H7 (cell line): ENCODE results near the gene PSMB3. TPM values are rescaled to one million over a fixed set of nuclear protein-coding genes. Genes with fewer than 3 reads are reported as not detected.
"Not testable (repeated sequence)": the region's sequence is repeated elsewhere in the genome, so short reads cannot be mapped to it uniquely, and the experiment has no call there.

Experiments used
- DNase-seq: peaks from one replicate; pipeline ENCODE4 v3.0.0; 2012
- H3K27me3 ChIP-seq: 2 replicates; pipeline ENCODE4 v1.6.0; 2011; ENCODE audit warnings: mild to moderate bottlenecking, low read length; ENCODE audit not compliant: control insufficient read depth, insufficient read depth
- H3K36me3 ChIP-seq: replicated peaks from 2 replicates; pipeline ENCODE4 v1.5.1; 2011; ENCODE audit warnings: low read length; ENCODE audit not compliant: control insufficient read depth, insufficient read depth
- H3K4me3 ChIP-seq: 2 replicates; pipeline ENCODE4 v1.5.1; 2011; ENCODE audit warnings: low read depth, mild to moderate bottlenecking, control low read depth, low read length, moderate library complexity; ENCODE audit not compliant: insufficient read depth
- total RNA-seq: library from RNA; depleted of rRNA; stranded (reverse); fragments of >200 nt; shearing (Covaris generic); gene quantifications from 2 replicates; pipeline ENCODE4 v1.2.3, GENCODE V29; 2014

PSMB3 gene
- total RNA-seq, 1 experiment from 2014 or later = 530 TPM

DNA sequence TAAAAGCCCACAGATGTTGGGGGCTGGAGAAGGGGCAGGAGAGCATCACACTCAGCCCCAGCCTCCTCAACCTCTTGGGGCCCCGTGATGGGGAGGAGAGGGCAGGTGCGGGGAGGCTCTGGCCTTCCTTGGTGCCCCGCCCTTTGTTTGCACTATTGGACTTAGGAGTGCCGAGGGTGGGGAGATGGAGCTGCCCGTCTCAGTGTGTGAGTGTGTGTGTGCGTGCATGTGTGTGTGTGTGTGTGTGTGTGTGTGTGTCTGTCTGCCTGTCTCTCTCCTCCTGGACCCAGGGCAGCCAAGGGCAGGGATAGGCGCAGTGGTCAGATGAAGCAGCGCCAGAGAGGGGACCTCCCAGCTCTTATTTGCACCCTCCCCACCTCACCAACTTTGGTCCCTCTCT, 26.4 kb upstream of the PSMB3 start:
- H3K27me3 ChIP-seq = peaks cover 10% of the 10 kb centered on the region
- not testable (repeated sequence) for DNase-seq, H3K36me3 ChIP-seq, H3K4me3 ChIP-seq

DNA sequence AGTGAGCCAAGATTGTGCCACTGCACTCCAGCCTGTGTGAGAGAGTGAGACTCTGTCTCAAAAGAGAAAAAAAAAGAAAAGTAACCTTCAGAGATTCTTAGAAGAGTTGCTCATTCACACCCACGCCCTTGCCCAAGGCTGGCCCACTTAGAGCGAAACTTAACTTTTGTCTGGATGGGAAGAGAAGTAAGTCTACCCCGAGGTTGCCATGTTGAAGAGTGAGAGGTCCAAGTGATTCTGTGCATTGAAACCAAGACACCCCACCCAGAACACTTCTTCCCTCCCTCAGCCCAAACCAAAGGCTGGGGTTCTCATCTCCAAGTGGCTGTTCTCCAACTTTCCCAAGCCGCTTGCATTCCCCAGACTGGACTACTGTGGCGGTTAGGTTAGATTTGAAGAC, 24.8 kb upstream of the PSMB3 start:
- Histone ChIP-seq H3K36me3 (no peaks in the 10 kb centered on the region; the same call in 1 of the 2 replicates), H3K4me3 (no peak overlapping the region), H3K27me3 (peaks cover 10% of the 10 kb centered on the region)
- DNase-seq = no peak

DNA sequence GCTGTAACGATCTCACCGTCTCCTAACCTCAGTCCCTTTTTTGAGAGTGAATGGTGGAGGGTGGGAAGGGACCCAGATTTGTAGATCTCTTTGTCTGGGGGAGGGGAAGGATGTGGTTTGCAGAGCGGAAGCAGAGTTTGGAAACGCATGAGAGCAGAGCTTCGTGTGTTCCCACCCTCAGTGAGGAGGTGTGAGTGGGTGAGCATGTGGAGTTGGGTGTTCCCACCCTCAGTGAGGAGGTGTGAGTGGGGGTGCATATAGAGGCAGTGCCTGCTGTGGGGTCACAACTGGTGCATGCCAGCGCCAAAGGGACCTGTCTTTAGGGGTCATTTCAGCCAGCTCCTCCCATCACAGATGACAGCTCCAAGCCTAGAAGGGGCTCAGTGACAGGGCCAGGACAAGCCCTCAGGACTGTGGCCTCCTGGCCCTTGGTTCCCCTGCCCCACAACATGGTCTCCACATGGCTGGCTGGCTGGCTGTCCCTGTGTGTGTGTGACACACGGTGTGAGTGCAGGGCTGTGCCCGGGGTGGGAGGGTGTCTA, 24.2 kb upstream of the PSMB3 start:
- Histone ChIP-seq H3K27me3 (peaks cover 10% of the 10 kb centered on the region), H3K4me3 (no peak overlapping the region), H3K36me3 (no peaks in the 10 kb centered on the region; the same call in none of the 2 replicates)
- no peak for DNase-seq

GRCh38 chr17:38729368-38729885, 23.1 kb upstream of the PSMB3 start:
- Histone ChIP-seq H3K36me3 (peaks cover 2% of the 10 kb centered on the region), H3K4me3 (peak overlapping the region; percentile 75), H3K27me3 (peaks cover 10% of the 10 kb centered on the region)
- DNase-seq = no peak

DNA sequence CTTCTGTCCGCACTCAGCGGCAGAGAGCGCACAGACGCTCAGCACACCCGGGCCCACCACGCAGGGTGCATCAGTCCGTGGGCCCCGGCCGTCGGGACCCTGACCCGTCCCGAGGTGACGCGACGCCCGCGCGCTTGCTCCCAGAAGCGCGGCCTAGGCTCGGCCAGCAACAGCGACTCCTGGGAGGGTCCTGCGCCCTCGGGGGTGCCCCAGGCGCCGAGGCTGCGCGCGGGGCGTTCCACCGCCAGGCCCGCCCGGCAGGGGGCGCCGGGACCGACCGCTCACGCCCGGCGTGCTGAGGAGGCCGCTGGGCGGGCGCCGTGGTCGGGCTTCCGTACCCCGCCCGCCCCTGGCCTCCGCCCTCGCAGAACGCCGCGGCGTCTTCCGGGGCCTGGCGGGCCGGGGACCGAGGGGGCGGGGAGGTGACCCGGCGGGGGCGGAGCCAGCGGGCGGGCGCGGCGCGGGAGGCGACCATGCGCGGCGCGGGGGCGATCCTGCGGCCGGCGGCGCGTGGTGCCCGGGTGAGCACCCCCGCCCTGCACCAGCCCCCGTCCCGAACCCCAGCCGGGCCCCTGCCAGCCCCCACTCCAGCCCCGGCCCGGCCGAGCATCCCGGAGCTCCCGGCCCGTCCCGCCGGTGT, 22.5 kb upstream of the PSMB3 start, which contains the start of gene CISD3:
Gene CISD3, plus strand, starts transcription at position 456 of the 640 bp plus-strand sequence. Its CDS starts 18 bp downstream, at position 474.
- H3K4me3 ChIP-seq = peak within 1 kb of the TSS; percentile 75
- peaks cover 5% of the 10 kb centered on the region for H3K36me3 ChIP-seq
- DNase-seq = peak; percentile 97
- peaks cover 10% of the 10 kb centered on the region for H3K27me3 ChIP-seq

DNA sequence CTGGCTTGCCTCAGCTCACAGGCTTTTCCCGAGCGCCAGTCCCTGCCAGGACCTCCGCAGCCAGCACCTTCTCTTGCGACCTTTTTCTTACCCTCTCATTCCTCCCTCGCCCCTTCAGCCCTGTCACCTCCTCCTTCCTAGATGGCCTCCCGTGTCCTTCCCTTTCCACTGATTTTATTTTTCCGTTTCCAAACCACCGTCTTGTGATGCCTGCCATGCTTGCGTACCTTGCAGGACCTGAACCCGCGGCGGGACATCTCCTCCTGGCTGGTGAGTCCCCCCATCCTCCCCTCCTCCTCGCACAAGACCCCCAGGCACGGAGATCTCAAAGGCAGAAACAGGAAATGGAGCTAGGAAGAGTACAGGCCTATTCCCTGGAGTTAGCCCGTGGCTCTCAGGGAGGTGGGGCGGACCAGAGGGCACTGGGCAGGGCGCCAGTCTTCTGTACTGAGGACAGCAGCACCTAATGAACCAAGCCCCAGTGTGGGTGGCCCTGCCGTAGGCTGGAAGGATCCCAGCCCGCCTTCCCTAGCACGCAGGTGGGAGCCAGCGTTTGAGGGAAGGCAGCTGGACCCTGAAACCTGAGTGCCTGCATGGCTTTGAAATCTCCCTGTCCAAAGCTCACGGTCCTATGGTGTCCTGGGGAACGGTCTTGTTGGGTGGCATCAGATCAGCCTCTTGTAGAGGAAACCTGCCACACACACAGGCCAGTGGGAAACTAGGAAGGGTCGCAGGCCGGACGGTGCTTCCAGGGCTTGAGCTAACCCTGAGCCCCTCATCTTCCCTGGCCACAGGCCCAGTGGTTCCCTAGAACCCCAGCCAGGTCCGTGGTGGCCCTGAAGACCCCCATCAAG, 21.8 kb upstream of the PSMB3 start:
- peaks cover 5% of the 10 kb centered on the region for H3K36me3 ChIP-seq
- peaks cover 10% of the 10 kb centered on the region for H3K27me3 ChIP-seq
- H3K4me3 ChIP-seq = peak overlapping the region; percentile 69
- DNase-seq = peak; percentile 78

DNA sequence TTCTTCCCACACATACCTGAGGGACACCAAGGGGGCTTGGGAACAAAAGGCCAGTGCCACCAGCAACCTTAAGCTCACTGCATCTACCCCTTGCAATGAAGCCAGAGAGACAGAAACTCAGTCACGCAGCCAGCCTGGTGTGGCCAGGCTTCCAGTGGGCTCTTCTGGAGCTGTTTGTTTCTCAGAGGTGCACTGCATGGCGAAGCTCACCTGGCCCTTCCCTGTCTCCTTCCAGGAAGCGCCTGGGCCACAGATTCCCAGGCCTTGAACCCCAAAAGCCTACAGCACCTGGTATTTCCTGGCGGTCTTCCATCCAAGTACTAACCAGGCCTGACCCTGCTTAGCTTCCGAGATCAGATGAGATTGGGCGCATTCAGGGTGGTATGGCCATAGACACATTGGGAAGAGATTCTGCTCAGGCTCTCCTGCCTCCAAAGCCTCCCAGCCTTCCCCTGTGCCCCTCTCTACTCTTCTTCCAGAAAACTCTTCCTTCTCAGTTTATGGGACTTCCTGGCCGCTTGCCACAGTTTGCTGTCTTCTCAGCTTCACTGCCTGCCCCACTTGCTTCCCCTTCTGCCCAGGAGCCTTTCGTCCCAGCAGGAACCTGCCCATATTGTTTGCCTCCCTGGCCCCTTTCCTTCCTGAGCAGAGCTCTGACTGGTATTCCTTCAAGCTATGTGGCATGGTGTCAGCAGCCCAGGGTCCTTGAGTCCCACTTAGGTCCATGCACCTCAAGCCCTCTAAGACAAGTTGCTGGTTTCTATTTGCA, 20.8 kb upstream of the PSMB3 start:
- no peak for DNase-seq
- H3K36me3 ChIP-seq = peaks cover 7% of the 10 kb centered on the region
- H3K27me3 ChIP-seq = peaks cover 10% of the 10 kb centered on the region
- no peak overlapping the region for H3K4me3 ChIP-seq

DNA sequence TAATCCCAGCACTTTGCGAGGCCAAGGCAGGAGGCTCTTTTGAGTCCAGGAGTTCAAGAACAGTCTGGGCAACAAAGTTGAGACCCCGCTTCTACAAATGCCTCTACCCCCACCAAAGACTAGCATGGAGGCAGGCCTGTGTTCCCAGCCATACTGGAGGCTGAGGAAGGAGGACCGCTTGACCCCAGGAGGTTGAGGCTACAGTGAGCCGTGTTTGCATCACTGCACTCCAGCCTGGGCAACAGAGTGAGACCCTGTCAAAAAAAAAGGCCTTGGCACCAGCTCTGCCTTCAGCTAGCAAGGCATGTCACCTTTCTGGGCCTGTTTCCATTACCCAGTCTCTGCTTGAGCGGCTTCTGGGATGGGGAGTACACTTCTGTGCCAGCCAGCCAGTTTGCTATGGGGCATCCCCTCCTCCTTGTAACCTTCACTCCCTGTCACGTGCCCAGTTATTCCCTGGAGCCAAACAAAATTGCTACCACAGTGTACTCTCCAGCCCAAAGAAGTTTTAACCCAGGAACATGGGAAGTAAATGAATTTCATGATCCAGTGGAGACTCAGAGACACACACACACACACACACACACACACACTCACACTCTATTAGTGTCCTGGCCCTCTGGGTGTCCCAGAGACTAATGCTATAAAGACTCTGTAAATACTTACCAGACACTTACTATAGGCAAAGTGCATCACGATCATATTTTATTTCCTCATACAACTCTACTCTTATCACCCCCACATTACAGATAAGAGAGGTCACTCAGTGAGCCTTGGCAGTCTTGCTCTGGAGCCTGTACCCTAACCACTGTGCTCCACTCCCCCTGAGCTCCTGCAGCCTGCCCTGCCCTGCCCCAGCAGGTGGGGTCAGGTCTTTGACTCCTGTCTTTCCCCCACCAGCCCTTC, 19.9 kb upstream of the PSMB3 start:
- H3K27me3 ChIP-seq = peaks cover 10% of the 10 kb centered on the region
- DNase-seq = no peak
- peaks cover 7% of the 10 kb centered on the region for H3K36me3 ChIP-seq
- H3K4me3 ChIP-seq = no peak overlapping the region

DNA sequence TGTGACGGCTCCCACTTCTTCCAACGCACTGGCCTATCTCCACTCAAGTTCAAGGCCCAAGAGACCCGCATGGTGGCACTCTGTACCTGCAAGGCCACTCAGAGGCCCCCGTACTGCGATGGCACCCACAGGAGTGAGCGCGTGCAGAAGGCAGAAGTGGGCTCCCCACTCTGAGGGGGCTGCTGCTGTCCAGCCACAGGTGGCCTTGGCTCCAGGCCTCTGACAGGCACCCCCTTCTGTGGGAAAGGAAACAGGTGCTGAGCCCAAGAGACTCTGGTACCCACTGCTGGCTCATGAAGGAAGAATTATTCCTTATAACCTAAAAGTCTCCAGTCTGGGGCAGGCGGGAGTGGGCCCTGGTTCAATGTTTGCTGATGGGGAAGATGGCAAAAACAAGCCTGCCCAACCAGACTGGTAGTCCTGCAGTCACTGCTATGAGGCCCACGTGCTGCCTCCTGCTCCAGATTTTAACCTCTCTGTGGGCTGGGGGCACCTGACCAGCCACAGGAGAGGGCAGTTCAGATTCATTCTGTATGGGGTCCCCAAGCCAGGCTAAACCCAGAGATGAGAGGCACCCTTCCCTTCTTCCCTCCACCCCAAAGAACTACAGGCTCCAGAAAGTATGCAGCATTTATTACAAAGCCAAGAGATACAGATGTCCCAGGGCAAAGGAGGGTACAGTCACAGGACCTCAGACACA, 19.1 kb upstream of the PSMB3 start:
- no peak for DNase-seq
- Histone ChIP-seq H3K27me3 (peaks cover 8% of the 10 kb centered on the region), H3K4me3 (no peak overlapping the region), H3K36me3 (peaks cover 13% of the 10 kb centered on the region)

DNA sequence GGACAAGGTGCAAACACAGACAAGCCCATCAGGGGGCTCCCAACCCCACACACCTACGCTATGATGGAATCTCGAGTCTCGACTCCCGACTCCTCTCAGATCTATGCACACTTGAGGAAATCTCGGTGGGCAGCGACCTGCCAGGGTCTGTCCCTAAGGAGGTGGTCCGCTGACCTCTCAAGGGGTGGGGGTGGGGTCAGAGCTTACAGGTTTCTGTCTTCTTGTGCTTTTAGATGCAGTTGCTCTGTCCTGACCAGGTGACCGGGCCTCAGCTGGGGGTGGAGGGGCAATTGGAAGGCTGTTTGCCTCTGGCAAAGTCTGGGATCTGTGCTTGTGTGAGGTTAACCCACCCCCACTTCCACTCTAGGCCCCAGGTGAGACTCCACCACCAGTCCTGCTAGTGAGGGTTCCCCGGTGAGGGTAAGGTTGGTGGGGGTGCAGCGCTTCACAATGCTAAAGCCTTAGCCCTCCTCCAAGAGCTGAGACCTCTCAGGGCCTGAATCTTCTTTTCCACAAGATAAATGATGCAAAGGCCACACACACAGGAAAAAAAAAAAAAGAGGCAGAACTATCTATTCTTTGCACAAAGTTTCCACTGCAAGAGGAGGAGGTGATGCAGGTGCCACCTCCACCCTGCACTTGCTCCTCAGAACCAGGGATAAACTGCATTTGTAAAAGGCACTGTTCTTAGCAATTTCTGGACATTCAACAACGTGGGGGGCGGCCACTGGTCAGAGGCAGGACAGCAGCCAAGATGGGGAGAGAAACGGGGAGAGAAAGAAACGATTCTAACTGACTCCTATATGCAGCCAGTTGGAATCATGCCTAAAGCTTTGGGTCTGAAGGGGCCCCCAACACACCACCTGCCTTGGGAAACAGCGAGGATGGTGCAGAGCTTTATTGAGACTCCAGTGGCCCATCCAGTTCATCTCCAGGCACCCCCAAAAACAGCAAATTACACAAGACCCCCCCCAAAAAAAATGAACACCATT, 18.3 kb upstream of the PSMB3 start:
- DNase-seq = peak; percentile 71
- Histone ChIP-seq H3K4me3 (no peak overlapping the region), H3K27me3 (peaks cover 2% of the 10 kb centered on the region; the same call in 1 of the 2 replicates), H3K36me3 (peaks cover 21% of the 10 kb centered on the region)

DNA sequence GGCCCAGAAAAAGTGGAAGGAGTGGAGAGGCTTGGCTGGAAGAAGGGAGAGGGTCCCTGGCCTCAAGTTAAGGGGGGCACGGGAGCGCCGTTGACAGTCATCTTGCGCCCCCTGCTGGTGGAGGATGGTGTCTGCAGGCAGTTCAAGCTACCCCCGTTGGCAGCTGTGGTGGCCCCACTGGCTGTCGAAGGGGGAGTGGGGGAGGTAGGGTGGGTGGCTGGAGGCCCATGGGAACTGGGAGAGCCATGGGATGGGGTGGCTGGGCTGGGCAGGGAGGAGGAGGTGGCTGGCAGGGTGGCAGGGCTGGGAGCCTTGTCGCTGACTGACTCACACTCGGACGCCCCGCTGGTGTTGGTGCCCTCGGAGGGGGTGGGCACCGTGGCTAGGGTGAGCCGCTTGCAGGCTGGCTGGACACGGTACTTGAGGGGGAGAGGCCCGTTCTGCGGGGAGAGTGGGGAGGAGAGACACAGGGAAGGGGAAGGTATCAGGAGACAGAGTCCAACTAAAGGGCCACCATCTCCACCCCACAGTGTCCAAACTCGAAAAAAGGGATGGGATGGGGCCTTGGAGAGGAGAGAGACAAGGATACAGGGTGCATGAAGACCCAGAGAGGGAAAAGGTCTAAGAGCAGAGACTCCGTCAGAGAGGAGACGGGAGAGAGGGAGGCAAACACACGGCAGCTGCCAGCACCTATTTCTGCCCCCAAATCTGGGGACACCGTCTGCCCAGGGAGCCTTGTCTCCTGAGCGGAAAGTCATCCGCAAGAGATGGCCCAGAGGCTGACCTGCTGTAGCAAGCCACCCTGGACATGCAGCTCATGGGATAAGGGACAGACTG, 17.2 kb upstream of the PSMB3 start:
- DNase-seq = peak; percentile 97
- peaks cover 26% of the 10 kb centered on the region for H3K36me3 ChIP-seq
- H3K4me3 ChIP-seq = no peak overlapping the region
- no peaks in the 10 kb centered on the region for H3K27me3 ChIP-seq
